Measurements from ENCODE around the gene TP53I11.

The TP53I11 gene, protein sequence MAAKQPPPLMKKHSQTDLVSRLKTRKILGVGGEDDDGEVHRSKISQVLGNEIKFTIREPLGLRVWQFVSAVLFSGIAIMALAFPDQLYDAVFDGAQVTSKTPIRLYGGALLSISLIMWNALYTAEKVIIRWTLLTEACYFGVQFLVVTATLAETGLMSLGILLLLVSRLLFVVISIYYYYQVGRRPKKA

DNA sequence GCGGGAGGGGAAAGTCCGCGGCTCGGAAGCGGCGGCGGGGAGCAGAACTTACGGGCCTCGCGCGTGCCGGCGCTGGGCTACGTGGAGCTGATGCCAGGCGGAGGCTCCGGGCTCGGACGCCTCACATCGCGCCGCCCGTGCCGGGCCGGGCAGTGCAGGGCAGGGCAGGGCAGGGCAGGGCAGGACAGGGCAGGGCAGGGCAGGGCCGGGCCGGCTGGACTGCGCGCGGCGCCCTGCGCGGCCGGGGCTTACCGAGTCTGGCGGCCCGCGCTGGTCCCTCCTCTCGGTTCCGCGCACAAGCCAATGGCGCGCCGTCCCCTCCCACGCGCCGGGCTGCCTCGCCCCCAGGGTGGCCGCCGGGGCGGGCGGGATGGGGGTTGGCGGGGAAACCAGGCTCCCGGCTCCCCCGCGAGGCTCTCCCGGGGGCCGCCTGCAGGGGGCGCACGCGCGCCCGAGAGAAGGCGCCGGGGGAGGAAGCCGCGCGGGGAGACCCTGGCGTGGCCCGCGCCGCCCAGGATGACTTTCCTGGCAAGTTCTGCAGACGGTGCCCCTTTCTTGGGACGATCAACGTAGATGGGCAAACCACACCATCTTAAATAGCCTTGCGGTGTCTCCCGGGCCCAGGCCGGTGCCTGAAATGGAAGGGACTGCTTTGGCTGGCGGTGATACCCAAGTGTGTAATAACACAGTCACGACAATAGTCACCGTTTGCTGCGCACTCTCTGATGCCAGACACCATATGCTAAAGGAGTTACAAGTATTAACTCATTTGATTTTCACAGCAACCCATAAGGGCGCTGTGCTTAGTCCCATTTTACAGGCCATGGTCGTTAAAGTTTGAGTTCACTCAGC, at the start of gene TP53I11:
TP53I11 (minus strand) TSS at position 259 of the 852 bp plus-strand sequence. CDS start 12,548 bp downstream, outside the sequence.
- peak in 1 of 2 donors; percentile 66 for DNase-seq (ENCODE audit: low read depth in 2 of 2)

GRCh38 chr11:44999068-44999467, 48.4 kb upstream of the TP53I11 start:
- no peak for DNase-seq (ENCODE audit: low read depth in 2 of 2)

DNA sequence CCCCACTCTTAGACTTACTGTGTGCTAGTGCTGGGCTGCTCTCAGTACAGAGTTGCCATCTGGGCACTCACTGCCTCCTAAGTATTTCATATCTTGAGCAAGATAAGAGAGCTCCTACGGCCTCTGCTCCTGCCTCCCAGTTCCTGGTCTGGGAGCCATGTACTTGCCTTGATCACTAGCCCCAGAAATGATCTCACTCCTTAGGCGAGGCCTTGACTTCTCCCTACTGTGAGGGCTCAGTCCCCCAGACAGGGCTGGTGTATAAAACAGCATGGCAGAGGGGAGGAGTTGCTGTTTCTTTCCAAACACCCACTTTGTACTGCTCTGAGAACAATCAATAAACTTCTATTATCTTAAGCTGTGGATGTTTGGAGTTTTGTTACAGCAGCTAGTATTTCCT, 47.4 kb upstream of the TP53I11 start:
- no peak for DNase-seq (ENCODE audit: low read depth in 2 of 2)

GRCh38 chr11:44997566-44997965, 46.9 kb upstream of the TP53I11 start:
- DNase-seq (ENCODE audit: low read depth in 2 of 2) = no peak

GRCh38 chr11:44994753-44995152, 44.1 kb upstream of the TP53I11 start:
- DNase-seq (ENCODE audit: low read depth in 2 of 2) = no peak

DNA sequence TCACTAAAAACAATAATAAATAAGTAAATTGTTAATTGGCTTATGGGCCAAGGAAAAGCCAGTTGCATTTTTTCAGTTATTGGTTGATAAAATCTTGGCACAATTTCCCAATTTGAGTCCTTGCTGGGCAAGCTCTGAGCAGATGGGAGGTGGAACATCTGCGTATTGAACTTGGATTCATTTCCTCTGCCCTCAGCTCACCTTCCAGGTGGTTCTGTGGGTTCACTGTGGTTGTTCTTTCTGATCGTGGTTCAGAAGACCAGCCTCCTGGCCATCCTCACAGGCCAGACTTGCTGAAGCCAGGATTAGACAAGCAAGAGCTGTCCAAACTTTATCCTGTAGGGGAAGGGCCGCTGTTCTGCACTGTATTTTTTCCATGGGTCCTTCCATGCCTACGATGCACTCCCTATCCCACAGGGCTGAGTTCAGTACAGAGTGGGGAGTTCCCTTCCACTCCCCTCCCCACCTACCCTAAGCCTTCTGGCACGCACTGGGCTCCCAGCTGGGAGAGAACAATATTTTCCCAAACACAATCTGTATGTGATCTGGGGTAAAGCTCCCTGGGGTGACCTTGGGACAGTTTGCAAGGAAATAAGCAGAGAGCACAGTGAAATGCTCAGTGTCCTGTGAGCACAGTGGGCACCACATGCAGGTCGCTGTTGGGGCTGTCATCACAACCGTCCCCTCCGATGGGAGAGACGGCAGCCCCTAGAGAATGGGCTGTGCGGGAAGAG, 43.5 kb upstream of the TP53I11 start:
- no peak for DNase-seq (ENCODE audit: low read depth in 2 of 2)

DNA sequence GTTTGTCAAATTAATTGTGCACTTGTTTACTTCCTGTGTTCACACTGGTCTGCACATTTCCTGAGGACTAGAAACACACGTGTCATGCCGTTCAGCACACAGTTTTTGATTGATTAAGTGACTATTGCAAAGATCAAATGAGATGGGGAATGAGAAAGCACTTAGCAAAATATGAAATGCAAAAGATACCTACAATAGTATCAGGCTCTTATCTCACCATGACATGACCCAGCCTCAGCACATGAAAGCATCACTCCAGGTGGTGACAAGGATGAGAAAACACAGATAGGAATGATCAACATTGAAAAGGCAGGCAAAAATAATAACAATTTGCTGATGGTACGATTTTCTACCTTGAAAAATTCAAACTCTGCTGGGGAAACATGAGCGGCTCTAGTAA, 42.1 kb upstream of the TP53I11 start:
- no peak for DNase-seq (ENCODE audit: low read depth in 2 of 2)

GRCh38 chr11:44992181-44992582, 41.5 kb upstream of the TP53I11 start:
- no peak for DNase-seq (ENCODE audit: low read depth in 2 of 2)

GRCh38 chr11:44990665-44991064, 40.0 kb upstream of the TP53I11 start:
- no peak for DNase-seq (ENCODE audit: low read depth in 2 of 2)

DNA sequence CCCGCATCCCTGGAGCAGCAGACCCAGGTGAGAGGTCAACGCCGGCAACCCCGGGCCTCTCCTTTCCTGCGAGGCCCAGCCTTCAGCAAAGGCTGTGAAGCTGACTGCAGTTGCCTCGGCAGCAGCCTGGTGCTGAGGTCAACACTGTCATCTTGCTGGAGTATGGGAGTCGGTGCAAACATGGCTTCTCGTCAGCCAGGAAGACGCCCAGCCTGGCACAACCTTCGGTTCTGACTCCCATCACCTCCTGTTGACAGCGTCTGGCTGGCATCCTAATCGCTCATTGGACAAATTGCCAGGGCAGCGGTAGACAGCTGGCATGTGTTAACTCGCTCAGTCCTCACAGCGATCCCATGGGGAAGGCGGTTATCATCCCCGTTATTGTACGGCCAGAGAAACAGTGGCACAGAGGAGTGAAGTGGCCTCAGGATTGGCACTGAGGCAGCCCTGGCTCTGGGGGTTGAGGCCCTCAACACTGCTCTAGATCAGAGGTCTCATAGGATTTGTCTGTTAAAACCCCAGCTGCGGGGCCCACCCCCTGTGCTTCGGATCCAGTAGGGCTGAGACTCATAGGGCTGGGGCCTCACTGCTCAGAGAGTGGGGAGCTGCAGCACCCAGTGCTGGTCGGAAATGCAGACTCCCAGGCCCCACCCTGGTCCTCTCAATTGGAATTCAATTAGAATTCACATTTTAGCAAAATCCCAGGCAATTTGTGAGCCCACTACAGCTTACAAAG, 39.3 kb upstream of the TP53I11 start:
- DNase-seq (ENCODE audit: low read depth in 2 of 2) = no peak

- no peak for DNase-seq (ENCODE audit: low read depth in 2 of 2)
Observed at GRCh38 chr11:44988981-44989635, 38.4 kb upstream of the TP53I11 start.

- no peak for DNase-seq (ENCODE audit: low read depth in 2 of 2)
Observed at GRCh38 chr11:44988111-44988510, 37.4 kb upstream of the TP53I11 start.

GRCh38 chr11:44987506-44987905, 36.8 kb upstream of the TP53I11 start:
- DNase-seq (ENCODE audit: low read depth in 2 of 2) = no peak

GRCh38 chr11:44986315-44986714, 35.6 kb upstream of the TP53I11 start:
- no peak for DNase-seq (ENCODE audit: low read depth in 2 of 2)

- no peak for DNase-seq (ENCODE audit: low read depth in 2 of 2)
Observed at GRCh38 chr11:44985721-44986120, 35.0 kb upstream of the TP53I11 start.

DNA sequence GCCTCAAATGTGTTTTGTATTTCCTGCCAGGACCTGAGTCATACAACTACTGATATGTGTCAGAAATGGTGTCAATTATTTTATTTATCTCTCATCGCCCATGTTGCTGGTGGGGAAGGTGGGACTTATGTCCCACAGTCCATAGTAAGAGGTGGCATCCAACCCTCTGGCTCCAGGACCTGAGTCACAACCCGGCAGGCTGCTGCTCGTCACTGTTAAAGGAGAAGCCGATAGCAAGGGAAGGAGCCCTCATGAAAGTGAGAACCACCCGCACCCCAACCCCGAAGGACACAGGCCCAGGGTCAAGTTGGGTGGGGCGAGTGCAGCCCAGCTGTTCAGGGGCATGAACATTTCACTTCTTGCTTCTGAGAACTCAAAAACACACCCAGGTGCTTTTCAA, 33.1 kb upstream of the TP53I11 start:
- DNase-seq (ENCODE audit: low read depth in 2 of 2) = no peak

DNA sequence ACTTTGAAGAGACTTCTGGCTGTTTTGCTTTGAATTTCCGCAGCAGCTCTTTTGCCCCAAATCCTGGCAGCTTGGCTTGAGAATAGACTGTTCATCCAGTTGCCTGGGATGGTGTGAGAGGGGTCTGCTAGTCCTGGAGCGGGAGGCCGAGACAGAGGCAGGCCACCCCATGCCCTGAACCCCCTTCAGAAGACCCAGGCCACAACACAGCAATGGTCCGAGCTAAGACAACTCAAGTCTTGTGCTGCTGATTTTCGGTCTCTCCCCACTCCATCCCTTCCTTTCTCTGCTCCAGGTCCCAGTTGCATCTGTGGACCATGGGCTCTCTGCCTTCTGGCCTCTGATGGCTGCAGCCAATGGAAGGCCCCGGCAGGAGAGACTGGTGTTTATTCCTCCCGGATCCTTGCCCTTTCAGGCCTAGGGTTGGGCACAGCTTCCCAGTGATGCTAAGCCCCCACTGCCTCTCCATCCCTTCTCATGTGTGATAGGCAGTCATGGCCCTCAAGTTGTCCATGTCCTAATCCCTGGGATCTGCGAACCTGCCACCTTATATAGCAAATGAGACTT, 31.9 kb upstream of the TP53I11 start:
- DNase-seq (ENCODE audit: low read depth in 2 of 2) = no peak

- no peak for DNase-seq (ENCODE audit: low read depth in 2 of 2)
Observed at GRCh38 chr11:44980533-44981427, 30.1 kb upstream of the TP53I11 start.

GRCh38 chr11:44979543-44980399, 29.1 kb upstream of the TP53I11 start:
- no peak for DNase-seq (ENCODE audit: low read depth in 2 of 2)
